ENCODE measurements around the gene NT5C.
"Not testable (repeated sequence)": the region's sequence is repeated elsewhere in the genome, so short reads cannot be mapped to it uniquely, and the experiment has no call there.

Gene NT5C

DNA sequence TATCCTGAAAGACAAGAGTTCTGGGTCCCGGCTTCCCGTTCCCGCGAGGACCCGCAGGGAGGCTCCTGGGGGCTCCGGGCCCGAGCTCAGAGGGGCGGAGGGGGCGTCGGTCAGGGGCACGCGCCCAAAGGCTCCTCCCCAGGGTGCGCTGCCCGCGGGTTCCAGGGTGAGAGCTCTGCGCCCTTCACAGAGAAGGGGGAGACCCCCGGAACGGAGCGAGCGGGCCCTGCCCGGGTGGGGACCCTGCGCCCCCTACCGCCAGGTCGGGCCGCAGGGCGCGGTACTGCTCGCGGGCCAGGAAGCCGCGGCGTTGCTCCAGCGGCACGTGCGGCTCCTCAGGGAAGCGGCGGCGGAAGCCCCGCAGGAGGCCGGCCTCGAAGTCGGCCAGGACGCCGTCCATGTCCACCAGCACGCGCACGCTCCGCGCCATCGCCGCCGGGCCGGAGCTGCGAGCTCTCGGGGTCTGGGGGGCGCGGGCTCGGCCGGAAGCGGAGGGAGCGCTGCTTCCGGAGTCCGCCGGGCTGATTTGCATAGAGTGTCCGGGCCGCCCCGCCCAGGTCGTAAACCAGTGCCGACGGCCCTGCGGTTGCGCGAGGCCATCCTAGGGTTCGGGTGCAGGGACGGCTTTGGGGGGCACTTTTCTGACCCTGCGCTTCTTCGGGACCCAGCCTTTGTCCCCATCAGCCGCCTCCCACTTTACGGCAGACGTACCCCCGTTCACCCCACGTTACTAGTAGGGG is at the start of gene NT5C:
Gene NT5C, minus strand, starts transcription at position 465 of the 740 bp plus-strand sequence. Its CDS starts 35 bp downstream, at position 430.
- DNase-seq, result peak; percentile 75 to 84

- no peak for DNase-seq
Observed at GRCh38 chr17:75181110-75181509, 49.6 kb upstream of the NT5C start.

DNA sequence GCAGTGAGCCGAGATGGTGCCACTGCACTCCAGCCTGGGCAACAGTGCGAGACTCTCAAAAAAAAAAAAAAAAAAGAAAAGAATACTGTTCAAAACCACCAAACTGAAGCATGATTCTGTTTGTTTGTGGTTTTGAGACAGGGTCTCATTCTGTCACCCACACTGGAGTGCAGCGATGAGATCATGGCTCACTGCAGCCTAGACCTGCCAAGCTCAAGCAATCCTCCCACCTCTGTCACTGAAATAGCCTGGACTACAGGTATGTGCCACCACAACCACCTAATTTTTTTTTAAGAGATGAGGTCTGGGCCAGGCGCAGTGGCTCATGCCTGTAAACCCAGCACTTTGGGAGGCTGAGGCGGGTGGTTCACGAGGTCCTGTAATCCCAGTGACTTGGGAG is 46.9 kb upstream of the NT5C start:
- no peak for DNase-seq

GRCh38 chr17:75176625-75177024 is 45.1 kb upstream of the NT5C start:
- DNase-seq, result no peak

DNA sequence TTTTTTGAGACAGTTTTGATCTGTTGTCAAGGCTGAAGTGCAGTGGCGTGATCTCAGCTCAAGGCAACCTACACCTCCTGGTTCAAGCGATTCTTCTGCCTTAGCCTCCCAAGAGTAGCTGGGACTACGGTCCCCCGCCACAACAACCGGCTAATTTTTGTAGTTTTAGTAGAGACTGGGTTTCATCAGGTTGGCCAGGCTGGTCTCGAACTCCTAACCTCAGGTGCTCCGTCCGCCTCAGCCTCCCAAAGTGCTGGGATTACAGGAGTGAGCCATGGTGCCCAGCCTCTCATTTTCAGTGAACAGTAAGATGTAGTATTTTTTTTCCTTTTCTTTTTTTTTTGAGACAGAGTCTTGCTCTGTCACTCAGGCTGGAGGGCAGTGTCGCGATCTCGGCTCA is 43.5 kb upstream of the NT5C start:
- no peak for DNase-seq

DNA sequence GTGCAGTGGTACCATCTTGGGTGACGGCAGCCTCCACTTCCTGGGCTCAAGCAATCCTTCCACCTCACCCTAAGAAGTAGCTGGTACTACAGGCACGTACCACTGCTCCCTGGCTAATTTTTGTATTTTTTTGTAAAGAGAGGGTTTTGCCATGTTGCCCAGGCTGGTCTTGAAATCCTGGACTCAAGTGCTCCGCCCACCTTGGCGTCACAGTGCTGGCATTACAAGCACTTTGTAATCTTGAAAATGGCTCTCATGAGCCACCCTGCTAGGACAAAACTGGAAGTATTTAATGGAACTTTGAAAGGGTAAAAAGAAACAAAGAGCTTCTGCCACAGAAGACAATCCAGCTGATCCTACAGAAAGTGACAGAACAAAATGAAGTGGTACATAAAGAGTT is 42.0 kb upstream of the NT5C start:
- DNase-seq, result no peak

DNA sequence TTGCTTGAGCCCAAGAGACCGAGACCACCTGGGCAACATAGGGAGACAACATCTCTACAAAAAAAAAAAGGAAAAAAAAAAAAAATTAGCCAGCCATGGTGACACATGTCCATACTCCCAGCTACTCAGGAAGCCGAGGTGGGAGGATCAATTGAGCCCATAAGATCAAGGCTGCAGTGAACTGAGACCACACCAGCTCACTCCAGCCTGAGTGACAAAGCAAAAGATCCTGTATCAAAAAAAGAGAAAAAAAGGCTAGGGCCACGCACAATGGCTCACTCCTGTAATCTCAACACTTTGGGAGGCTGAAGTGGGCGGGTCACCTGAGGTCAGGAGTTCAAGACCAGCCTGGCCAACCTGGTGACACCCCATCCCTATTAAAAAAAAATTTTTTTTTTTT is 37.5 kb upstream of the NT5C start:
- no peak for DNase-seq

DNA sequence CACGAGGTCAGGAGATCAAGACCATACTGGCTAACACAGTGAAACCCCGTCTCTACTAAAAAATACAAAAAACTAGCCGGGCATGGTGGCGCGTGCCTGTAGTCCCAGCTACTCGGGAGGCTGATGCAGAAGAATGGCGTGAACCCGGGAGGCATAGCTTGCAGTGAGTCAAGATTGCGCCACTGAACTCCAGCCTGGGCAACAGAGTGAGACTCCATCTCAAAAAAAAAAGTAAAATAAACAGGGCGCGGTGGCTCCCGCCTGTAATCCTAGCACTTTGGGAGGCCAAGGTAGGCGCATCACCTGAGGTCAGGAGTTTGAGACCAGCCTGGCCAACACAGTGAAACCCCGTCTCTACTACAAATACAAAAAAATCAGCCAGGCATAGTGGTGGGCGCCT is 33.1 kb upstream of the NT5C start:
- DNase-seq, result not testable (repeated sequence)

- no peak for DNase-seq
Observed at GRCh38 chr17:75163074-75163473, 31.5 kb upstream of the NT5C start.

GRCh38 chr17:75160211-75160610 is 28.7 kb upstream of the NT5C start:
- no peak for DNase-seq

DNA sequence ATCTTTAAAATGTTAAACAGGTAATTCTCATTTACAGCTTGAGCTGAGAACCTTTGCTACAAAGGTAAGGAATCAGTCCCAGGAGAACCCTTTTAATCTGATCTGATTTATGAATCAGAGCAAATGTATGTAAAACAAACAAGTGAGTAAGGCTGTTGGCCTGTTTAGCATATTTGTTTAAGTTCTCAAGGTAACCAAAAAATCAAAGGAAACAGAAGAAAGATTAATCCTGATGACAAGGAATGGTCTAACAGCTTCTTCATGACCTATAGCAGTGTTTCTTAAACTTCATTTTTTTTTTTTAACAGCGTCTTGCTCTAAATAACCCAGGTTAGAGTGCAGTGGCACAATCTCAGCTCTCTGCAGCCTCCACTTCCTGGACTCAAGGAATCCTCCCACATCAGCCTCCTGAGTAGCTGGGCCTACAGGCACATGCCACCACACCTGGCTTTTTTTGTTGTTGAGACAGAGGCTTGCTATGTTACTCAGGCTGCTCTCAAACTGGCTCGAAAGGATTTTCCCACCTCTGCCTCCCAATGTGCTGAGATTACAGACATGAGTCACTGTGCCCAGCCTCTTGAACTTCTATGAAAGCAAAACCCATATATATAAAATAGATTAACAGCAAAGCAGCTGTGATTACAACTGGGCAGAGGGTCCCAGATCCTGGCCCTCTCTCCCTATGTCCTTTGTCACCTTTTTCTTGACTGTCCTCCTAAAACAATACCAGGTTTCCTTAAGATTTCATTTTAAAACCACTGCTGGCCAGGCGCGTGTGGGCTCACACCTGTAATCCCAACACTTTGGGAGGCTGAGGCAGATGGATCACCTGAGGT is 27.9 kb upstream of the NT5C start:
- DNase-seq, result no peak

DNA sequence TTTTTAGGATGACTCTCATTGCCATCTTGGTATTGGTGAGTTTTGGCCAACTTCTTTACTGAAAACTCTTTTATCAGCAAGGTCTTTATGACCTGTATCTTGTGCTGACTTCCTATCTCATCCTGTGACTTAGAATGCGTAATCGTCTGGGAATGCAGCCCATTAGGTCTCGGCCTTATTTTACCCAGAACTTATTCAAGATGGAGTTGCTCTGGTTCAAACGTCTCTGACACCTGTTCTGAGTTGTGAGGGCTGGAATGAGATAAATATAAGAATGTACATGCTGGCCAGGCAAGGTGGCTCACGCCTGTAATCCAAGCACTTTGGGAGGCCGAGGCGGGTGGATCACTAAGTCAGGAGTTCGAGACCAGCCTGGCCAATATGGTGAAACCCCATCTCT is 26.9 kb upstream of the NT5C start:
- not testable (repeated sequence) for DNase-seq

- DNase-seq, result no peak
Observed at GRCh38 chr17:75155191-75155601, 23.7 kb upstream of the NT5C start.

- peak; percentile 98 for DNase-seq
Observed at GRCh38 chr17:75154195-75155106, 22.9 kb upstream of the NT5C start, which contains the start of gene JPT1. Gene JPT1 (minus strand): TSS chr17:75154512. CDS start chr17:75154397, 115 bp downstream.

GRCh38 chr17:75153780-75154194 is 22.2 kb upstream of the NT5C start:
- DNase-seq, result peak; percentile 32 to 52

DNA sequence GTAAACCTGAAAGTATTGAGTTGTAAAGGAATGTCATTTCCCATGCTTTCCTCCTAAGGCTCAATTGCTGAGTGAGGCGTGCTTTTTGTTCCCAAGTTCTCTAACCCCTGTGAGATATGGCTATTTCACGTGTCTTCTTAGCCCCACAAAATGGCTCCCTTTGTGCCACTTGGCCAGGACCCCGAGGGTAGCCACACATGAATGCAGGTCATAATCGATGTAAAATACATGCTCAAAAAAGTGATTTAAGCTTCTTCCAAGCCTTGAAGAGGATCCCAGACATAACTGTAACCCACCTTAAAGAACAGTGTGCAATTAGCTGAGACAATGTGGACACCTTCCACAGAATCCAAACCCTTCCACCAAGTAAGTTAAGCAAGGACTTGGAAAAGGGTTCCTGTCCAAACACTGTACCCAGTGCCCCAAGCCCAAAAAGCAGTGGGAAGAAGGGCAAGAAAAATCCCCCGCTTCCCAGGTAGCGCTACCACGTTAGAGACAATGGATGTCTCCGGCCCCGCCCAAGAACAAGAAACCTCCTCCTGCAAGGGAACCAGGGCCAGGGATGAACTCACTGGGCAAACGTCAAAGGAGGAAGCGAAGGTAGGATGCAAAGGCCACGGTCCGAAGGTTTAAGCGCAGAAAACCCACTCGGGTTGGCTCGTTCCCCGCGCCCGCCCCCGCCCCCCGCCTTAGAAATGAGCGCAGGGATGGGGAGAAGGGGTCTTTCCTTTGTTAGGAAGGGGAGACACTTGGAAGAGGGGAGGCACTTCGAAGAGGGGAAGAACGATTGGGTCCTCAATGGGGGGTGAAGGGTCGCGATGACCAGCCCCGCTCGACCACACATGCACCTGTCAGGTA is 21.6 kb upstream of the NT5C start:
- peak; percentile 37 to 52 for DNase-seq

DNA sequence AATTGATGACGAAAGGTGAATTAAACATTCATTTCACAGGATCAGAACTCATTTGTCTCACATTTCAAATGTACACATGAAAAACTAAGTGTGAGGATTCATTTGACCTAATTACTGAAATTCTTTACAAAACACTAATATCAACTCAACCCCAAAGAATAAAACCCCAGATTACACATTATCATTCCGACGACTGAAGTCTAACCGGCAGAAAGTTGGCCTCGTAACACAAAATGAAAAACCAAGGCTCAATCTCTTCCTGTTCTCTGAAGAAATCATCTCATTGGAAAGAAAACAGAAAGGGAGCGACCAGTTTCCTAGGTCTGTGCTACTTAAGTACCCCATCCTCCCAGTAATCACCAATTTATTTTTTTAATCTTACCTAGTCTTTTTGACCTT is 21.0 kb upstream of the NT5C start:
- DNase-seq, result no peak

GRCh38 chr17:75151930-75152329 is 20.4 kb upstream of the NT5C start:
- no peak for DNase-seq

DNA sequence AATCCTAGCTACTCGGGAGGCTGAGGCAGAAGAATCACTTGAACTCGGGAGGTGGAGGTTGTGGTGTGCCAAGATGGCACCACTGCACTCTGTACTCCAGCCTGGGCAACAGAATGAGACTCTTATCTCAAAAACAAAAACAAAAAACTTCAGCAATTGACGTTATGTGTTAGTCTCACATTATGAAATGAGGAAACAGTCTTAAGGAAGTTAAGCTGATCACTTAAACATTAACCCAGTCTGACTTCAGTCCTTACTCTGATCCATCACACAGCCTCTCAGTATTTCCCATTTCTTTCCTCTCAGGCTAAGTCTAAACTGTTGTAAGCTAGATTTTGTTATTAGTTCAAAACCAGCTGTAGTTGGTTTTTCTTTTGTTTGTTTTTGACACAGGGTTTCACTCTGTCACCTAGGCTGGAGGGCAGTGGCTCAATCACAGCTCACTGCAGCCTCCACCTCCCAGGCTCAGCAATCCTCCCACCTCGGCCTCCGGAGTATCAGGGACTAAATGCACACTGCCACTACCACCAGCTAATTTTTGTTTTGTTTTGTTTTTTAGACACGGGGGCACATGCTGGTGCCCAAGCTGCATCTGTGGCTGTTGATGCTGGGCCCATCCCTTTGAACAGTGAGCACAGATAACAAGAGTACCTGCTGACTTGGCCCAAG is 16.5 kb upstream of the NT5C start:
- no peak for DNase-seq

GRCh38 chr17:75146592-75146991 is 15.1 kb upstream of the NT5C start:
- DNase-seq, result no peak

GRCh38 chr17:75144816-75145512 is 13.4 kb upstream of the NT5C start:
- DNase-seq, result no peak

Measured in stimulated activated CD4-positive, alpha-beta T cell treated with anti-CD3 and anti-CD28 coated beads, Interleukin-2, amount 100 ng/mL, for 24 hours (primary cell).